COLO829 (cell line): Measurements from ENCODE around the gene TRPV5.

Source experiments
- DNase-seq: peaks from one replicate; pipeline ENCODE4 v3.0.0; 2012; ENCODE audit warnings: low spot score

Gene TRPV5

DNA sequence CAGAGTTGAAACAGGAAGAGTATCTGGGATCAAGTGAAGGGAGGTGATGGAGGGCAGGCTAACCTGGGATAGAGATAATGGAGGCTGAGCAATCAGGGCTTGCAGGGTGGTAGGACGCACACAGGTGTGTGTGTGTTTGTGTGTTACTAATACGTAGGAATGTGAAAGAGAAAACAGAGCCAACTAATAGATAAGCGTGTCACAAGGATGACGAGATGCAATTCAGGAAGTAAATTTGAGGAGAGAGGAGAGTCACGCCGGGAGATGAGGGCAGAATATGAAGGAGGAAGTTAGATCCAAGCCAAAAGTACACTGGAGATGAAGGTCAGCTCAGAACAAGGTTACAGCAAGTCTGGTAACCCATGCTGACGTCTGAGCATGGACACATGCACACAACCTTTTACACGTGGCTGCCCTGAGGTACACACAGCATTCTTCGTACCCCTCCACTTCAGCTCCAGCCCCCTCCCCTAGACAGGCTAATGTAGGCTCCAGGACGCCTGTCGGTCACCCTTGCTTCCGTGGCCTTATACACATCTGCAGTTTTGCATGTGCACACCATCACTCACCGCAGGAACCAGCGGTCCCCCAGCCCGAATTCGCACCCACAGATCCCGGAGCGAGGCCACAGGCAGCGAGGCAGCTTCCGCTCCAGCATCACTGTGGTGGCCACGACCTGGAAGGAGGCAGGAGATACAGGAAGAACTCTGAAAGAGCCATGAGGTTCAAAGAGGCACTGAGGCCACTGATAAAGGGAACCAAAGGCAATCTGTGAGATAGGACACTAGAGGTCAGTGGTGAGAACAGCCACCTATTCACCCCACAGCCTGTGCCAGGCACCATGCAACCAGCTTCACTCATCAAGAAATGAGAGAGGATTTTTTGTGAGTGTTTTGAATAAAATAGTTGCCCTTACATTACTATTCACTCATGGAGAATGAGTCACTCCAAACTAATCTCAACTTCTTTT is 24.3 kb downstream of the TRPV5 start:
- DNase-seq, result peak; percentile 77

DNA sequence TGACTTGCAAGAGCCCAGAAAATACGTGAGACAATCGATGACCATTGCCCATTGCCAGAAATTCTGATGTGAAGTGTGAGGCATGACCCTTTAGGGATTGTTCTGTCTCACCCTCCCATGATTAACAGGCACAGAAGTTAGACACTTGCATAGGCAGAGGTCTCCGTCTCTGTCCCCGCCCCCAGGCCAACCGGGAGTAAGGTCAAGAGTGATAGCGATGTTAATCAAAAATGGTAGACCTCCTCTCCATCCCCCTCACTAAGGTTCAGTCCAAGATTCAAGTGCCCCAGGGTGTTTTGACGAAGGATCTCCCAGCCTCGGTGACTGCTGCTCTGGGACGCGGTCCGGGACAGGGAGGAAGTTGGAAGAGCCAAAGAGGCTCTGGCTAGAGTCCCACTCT is 25.3 kb downstream of the TRPV5 start:
- DNase-seq, result no peak

DNA sequence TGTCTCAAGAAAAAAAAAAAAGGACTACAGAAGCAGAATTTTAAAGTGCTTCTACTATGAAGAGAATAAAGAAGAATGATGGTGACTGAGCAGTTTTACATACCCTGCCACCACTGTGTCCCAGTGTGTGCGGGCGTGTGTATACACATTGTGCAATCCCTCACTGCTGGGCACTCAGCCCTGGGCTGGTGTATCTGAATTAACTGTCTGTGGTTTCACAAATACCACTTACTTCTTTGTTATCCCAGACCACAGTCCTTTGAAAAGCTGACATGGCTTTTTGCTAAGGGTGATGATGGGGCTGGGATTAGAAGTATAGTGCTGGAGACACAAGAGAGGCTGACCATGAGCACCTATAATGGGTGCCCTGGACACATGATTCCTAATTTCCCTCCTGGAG is 26.9 kb downstream of the TRPV5 start:
- no peak for DNase-seq

DNA sequence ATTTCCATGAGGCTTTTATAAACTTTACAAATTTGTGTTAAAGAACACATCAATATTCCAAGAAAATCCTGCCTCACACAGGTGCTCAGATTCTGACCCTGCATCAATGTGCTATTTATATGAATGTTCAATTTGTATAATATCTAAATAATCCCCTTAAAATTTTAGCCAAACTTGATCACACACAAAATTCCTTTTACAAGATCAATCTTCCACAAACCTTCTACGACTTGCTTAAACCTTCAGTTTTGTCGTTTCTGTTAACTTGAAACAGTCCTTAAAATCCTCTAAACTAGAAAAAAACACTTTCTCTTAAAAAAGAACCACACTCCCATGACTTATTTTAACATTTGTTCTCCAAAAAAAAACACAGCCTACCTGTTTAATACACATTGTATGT is 27.8 kb downstream of the TRPV5 start:
- DNase-seq, result no peak

DNA sequence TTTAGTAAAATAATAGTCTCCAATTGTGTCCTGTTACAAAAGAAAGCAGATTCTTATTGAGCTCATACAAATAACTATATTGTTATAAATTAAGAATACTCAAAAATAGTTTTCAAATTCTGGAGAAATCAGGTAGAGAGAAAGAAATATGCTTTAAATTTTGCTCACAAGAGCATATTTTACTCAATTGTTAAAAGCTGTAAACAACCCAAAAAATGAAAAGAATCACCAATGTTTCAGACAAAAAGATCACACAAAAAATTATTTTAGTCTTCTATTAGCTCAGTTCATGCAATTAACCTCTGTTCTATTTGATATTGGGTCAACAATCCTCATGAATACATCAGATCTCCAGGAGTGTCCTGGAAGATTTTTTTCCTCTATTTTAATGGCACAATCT is 29.4 kb downstream of the TRPV5 start:
- no peak for DNase-seq

DNA sequence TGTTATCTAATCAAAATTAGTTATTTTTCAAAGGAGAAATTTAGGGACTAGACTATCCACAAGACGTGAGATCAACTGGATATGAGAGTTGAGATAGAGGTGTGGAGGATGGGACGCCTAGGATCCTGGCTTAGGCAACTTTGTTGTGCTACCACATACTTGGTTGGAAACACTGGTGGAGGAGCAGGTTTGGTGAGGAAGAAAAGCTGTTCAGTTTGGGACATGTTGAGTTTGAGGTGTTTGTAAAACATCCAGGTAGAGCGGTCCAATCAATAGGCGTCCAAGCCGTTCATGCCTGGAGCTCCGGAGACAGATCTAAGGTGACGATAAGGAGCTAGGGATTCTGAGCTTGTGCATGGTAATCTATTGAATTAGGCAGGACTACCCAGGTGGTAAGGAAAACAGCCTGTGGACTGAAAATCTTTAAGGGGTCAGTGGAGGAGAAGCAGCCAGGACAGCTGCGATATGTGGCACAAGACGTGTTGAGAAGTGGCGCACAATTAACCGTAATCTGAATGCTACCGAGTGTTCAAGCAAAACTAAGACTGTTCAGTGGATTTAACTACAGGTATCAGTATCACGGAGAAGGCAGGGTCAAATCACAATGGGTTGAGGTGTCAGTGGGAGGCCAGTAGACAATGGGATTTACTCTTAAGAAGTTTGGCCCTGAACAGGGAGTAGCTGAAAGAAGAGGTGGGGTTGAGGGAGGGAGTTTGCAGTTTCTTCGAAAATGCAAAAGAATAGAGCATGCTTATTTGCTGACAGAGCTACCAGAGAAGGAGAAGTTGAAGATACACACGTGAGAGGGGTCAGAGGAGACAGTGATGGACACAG is 31.9 kb downstream of the TRPV5 start:
- DNase-seq, result no peak

DNA sequence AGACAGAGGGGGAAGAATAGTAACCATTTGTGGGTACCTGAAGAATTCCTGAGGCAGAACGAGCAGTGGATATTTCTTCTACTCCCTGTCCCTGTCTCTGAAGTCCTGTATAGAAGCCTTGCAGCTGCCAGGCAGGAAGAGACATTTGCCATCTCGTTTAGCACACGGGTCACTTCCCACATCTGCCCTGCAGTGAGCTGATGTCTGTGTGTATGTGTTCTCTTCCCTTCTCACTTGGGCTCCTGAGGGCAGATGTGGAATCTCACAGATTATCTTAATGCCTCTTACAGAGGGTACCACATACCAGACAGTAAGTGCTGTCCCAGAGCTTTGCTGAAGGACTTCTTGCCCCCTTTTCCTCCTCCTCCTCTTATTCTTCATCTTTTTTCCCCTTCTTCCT is 33.9 kb downstream of the TRPV5 start:
- no peak for DNase-seq

DNA sequence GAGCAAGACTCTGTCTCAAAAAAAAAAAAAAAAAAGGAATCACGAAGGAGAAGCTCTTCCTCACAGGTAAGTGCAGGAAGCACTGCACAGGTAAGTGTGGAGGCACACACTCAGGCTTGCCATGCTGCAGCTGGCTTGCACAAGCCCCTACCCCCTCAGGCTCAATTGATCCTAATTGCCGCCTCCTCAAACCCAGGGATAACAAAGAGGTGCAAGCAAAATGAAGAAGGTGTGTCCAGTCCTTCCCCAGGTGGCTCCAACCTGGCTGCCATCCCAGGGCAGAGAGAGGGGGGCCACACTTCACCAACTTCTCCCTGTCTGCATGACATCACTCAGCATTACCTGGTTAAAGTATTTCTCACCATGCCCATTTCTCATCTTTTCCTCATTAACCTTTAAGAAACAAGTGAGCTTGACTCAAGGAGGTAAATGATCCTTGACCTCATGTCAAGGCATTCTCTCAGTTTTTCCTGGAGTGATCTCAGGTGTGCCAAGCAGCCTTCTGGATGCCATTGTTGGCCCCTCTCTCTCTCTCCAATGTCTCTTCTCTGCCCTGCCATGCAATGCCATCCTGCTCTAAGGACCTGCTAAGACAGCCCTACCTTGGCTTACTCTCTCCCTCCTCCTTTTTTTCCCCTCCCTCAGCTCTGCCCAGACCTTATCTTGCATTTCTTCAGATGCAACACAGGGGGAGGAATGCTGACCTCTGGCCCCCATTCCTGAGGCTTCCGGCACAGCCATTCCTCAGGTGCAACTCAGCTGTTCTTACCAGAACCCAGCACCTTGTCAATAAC is 35.0 kb downstream of the TRPV5 start:
- DNase-seq, result no peak

DNA sequence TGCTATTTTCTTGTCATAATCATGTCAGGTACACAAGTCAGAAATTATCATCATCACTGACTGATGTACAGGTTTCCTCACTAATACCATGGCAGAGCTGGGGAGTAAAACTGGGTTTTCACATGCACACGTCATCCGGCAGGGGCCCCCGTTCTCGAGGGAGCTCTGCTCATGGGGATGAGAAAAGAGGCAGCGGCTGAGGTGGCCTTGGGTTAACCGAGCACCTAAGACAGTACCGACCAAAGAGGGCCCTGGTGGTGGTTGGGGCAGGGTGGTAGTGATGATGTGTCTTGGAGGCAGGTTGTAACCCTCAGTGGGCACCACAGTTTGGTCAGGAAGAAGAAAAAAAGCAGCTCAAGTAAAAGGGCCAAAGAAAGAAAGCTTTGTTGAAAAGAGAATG is 35.9 kb downstream of the TRPV5 start:
- no peak for DNase-seq

DNA sequence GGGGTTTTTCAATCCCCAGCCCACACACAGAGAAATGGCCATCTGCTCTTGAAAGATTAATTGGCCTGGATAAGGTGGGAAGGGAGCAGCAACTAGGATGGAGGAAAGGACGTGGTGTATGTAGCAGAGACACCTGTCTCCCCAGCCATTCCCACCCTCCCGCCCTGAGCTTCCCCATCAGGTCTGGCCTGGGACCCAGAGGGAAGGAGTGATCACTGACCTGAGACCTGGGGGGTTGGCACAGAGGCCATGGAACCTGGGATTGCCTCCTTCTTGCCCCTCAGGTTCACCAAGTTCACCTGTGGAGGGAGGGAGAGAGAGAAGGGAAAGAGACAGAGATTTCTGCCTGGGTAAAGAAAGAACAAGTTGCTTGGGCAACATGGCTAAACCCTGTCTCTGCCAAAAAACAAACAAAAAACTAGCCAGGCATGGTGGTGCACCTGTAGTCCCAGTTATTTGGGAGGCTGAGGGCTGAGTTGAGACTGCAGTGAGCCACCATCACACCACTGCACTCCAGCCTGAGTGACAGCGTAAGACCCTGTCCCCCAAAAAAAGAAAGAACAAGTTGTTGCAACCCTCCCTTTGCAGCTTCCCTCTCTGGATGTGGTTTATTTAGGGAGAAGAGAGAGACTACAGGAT is 36.7 kb downstream of the TRPV5 start:
- DNase-seq, result no peak

DNA sequence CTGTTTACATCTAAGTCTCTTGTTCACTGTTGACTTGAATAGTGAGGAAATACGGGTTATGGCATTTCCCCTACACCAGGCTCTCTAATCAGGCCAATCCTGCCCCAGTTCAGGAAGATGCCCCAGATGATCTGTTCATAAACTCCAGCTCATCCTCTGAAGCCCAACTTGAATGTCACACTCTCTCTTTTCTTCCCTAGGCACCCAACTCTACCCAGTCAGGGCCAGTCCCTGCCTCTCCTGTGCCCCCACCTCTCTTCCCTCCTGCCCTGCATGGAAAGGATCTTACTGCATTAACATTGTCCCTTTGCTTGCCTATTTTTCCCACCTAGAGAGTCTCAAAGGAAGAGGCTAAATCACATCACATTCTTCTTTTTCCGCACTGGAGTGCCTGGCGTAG is 37.4 kb downstream of the TRPV5 start:
- no peak for DNase-seq

DNA sequence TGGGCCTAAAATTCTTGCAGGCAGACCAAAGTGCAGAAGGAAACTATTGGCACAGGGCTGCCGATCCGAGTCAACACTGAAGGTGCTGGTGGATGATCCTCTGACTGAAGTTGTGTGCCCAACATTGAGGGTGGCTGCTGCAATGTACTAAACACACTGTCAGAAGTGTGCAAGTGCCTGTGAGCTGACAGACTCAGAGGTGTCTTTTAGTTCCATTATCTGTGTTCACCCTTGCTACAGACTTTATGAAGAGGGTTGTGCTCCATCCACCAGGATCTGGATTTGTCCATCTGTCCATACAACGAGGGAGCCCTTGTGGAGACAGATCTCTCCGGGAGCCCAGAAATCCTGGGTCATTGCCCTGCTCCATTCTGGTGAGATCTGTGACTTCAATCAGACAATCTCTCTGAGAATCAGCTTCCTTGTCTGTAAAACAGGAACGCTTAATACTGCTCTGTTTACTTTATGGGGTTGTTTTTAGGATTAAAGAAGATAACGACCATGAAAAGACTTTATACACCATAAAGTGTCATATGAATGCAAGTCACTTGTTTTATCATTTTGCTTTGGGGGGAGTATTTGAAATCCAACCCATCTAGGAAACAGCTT is 38.5 kb downstream of the TRPV5 start:
- no peak for DNase-seq

DNA sequence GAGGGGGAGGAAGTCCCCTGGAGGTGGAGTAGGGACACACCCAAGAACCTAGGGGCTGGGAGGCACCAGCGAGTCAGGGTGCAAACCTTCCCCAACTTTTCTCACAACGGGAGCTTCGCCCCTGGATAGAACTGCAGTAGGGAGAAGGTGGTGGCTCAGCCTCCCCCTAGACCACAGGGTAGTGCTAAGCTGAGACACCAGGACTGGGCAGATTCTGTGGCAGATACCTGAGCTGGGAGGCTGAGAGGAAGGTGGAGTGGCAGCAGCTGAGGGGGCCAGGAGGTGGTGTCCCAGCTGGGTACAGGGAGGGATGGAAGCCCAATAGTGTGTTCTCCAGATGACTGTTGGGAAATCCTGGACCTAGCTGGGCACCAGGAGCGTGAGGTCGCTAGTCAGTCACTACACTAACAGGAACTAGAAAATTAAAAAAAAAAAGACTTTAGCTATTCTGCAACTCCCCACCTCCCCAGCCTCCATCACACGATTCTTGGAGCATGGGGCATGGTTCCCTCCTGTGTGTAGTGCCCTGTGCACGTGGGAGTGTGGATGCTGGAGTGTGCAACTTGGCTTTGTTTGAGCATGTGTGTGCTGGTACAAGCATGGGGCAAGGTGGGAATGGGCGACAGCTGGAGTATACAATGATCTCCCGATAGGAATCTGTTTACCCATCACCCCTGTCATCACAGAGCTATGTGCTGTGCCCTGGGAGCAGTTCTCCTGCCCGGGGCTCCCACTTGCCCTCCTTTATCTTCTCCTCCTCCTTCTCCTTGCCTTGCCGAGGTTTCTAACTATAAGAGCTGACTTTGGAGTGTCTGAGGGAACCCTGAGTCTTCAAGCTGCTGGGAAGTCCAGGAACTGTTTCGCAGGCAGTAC is 39.2 kb downstream of the TRPV5 start:
- no peak for DNase-seq

DNA sequence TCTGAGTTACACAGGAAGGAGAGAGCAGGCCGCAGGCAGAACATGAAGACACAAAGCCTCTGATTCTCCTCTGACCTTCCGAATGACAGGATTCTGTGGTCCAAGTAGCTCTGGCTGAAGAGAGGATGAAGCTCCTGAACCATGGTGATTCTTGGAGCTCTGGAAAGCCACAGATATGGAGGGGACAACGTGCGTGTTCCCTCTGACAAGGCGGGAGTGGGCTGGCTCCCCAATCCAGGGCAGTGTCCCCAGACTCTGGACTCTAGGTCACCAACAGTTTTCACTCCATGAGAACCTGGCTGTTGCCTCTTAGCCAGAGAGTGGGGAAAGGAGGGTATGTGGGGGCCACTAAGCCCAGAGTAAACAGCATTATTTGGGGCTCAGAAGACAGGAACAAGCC is 40.6 kb downstream of the TRPV5 start:
- DNase-seq, result no peak

DNA sequence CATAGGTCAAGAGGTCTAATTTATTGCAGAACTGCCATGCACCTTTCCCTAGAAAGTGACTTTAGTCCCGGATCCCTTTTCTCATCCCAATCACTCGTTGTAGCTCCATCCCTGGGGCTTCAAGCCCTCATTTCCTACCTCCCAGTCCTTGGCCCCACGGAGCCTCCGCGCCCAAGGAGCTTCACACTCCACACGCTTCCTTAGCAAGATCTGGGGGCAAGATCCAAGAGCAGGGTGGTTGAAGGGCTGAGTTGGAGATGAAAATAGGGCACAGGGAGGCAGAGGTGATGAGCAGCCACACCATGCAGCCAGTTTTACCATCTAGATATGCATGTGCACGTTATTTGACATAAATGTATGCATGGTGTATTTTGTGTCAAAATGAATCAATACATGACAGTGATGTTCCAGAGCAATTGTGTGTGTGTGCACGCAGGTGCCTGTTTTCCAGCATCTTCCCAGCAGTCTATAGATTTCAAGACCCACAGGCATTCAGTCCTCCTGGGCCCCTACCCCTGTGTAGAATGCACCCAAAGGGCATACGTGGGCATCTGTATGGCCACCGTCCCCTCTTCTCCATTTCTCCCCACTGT is 42.0 kb downstream of the TRPV5 start:
- DNase-seq, result no peak

DNA sequence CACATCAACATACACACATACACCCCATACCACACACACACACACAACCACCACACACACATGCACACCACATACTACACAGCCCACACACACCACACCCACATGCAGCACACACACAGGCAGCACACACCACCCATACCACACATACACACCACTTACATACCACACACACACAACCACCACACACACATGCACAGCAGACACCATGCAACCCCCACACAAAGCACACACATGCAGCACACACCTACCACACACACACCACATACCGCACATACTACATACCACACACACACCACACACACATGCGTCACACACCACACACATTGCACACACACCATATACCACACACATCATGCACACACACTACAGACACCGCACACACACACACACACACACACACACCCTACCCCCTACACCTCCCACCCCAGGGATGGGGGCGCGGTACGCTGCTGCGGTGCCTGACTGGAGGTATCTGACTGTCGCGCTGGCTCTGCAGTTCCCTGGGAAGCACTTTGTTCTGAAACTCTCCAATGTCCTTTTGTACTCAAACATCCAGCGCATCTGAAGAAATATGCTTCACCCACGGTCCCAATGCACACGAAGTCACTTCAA is 42.6 kb downstream of the TRPV5 start:
- DNase-seq, result no peak

DNA sequence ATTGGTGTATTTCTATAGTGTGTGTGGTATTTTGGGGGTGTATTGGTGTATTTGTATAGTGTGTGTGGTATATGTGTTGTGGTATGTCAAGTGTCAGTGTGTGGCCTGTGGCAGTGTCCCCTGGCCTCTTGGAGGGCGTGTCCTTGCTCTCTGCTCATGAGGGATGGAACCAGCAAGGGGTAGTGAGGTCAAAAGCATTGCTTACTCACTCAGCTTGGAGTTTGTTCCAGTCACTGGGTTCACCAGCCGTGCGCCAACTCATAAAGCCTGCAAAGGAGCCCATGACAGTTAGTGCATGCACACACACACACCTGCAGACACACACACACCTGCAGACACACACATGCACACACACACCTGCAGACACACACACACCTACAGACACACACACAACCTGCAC is 43.7 kb downstream of the TRPV5 start:
- DNase-seq, result no peak

DNA sequence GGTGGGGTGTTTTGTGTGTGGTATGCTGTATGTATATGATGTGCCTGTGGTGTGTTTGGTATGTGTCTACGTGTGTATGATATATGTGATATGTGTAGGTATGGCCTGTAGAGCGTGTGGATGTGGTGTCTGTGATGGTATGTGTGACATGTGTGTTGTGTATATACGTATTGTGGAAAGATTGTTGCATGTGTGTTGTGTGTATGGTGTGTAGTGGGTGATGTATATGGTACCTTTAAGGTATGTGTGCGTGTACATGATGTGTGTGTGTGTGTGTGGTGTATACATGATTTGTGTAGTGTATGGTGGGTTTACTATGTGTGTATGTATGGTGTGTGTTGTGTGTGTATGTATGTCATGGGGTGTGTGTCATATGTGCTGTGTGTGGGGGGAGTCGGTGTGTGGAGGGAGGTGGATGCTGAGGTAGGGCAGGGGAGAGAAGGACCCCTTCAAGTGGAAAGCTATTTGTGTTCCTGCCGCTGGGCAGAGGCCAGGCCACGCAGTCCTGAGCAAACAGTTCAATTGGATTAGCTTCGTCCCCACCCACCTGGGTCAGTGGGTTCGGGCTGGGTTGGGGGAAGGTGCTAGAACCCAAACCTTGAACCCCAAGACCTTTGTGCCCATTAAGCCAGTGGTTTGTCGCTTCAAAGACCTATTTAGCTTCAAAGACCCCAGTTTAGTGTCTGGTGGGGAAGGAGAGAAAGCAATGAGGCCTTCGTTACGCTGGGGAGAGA is 46.1 kb downstream of the TRPV5 start:
- DNase-seq, result no peak

DNA sequence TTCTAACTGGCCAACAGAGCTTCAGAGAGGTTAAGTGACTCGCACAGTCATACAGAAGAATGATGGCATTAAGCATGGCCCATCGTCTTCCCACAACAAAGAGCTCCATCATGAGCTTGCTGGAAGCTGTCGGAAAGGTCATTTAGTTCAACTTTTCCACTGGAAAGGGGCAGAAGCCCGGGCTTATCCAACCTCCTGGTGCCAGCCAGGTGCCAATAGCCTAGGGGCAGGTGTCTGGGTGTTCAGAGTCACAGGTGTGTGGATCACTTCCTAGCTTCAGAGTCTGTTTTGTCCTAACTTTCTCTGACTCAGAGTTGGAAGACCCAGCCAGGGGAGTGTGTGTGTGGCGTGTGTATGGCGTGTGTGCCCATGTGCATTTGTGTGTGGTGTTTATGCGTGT is 46.7 kb downstream of the TRPV5 start:
- DNase-seq, result no peak
